ENCODE measurements around the gene DNAJC22.
A peak's percentile ranks its signal among the peaks of the same experiment; 100 is the strongest.
"Not testable (repeated sequence)": the region's sequence is repeated elsewhere in the genome, so short reads cannot be mapped to it uniquely, and the experiment has no call there.

Gene DNAJC22

DNA sequence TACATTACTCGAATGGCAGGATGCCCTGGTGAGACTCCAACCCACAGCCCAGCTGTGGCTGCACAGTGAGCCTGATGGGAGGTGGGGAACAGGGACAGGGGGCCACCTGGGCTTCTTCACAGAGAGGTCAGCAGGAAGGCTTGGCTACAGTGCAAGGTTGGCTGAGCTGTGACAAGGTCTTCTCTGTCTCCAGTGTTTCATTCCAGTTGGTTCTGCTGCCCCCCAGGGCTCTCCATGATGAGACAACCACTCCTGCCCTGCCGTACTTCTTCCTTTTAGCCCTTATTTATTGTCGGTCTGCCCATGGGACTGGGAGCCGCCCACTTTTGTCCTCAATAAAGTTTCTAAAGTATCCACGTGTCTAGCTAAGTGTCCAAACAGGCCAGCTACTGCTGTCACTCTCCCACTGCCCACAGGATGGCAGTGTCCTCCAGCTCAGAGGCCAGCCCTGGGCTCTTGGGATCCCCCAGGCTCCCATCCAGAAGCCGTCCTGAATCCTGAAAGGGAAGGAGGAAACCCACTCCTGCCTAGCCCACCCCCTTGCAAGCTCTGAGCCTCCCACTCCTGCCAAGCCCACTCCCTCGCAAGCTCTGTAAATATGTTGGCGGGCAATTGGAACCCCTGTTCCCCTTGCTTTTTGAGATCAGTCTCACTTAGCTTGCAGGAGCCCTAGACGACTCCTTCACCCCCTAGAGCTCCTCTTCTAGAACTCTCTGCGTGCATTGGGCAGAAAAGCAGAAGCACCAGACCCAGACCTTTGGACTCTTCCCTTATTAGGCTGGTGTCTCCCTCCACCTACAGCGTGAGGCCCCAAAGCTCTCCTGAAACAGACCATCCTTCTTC, 15.1 kb upstream of the DNAJC22 start:
- DNase-seq, result peak; percentile 35

DNA sequence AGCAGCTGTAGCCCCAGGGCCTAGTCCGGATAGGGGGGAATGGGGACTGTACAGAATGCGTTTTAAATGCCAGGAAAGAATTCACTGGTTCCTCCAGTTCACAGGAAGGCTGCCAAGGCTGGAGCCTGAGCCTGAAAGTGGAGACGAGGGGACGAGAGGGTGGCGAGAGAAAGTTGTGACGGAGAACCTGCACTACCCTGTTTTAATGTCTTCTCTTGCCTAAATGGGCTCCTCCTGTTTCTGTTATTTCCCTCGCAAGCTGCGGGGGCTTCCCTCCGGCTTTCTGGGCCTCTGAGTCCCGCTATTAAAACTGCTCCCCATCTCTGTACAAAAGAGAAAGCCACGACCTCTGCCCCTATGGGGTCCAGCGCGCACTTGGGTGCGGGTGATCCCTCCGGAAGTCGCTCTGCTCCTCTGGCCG, 14.2 kb upstream of the DNAJC22 start:
- DNase-seq, result no peak

DNA sequence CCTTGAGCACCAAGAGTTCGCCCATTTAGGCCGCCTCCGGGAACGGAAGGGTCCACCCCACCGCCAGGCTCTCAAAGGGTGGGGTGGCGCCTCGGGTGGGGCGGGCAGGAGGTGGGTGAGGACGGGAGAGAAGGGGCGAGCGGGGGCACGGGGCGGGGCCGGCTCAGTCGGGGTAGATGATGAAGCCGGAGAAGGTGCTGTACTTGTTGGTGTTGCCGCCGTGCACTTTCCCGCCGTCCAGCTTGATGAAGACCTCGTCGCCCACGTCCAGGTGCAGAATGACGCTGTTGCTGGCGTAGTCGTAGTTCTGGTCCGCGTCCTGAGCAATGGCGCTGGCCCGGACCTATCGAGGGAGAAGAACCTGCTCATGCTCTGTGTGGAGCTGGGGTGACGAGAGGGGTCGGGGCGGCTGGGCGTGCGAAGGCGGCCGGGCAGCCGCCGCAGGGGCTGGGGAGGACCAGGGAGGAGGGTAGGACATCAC, 13.8 kb upstream of the DNAJC22 start:
- DNase-seq, result no peak

DNA sequence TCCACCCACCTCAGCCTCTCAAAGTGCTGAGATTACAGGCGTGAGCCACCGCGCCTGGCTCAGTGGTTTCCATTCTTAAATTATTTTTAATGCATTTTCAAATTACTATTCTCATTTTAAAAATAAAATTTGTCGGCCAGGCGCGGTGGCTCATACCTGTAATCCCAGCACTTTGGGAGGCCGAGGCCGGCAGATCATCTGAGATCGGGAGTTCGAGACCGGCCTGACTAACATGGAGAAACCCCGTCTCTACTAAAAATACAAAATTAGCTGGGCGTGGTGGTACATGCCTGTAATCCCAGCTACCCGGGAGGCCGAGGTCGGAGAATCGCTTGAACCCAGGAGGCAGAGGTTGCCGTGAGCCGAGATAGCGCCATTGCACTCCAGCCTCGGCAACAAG, 12.9 kb upstream of the DNAJC22 start:
- DNase-seq, result not testable (repeated sequence)

DNA sequence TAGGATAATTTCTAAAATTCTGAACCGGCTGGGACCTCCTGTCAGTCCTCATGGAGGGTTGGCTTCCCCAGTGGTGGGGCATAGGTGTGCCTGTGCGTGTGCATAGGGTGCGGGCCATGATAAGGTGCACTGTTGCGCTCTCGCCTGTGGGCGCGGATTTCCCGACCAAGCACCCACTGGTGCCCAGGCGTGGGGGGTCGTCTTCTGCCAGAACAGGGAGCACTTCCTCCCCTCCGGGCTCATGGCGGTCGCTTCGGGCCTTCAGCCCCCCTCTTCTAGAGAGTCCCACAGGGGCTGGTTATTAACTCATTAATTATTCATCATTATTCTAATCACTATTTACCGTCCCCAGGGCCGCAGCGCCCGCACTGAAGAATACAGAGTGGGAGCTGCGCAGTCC, 12.5 kb upstream of the DNAJC22 start:
- DNase-seq, result no peak

DNA sequence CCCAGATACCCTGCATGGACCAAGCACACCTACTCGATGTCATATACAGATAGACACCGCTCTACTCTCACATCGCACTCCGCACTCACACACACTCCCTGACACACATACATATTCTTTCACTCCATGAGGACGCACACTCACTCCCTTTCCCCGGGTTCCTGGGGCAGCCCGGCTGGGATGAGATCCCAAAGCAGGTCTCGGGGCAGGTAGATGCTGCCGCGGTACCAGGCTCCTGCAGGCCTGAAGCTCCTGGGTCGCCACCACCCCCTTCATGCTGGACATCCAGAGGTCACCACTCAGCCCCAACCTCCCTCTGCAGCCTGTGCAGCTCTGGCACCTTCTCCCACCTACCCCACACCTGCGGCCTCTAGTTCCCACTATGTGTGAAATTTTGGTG, 12.0 kb upstream of the DNAJC22 start:
- DNase-seq, result no peak

DNA sequence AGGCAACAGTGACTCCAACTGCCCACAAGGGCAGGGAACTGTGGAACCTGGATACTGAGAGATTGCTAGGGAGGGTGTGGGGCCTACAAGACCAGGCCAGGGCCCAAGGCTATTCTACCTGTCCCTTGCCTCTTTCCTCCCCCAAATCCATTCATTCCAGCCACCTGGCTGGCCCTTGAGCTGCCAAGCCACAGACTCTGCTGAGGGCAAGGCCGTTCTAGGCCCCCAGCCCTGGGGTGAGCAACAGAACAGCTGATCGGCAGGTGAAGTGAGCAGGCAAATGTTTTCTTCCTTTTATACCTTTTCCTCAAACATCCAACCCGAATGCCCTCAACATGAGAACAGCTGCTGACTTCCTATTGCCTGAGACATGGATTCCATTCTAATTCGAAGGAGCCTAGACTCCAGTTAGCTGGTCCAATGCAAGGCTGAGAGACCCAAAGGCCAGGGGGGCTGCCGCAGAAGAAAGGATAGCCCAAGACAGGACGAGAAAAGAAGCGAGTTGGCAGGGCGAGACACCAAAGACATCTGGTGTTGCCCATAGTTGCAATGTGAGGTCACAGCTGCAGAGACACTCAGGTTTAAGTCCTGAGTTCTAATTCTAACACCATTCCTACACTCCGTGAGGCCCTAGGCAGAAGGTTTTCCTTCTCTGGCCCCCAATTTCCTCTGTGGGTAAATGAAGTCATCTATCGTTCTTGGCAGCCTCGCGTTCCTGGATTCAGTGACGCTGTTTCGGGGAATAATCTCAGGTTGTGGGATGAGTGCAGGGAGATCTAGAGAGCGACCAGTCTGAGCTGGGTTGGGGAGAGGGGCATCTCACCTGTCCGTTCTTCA, 11.4 kb upstream of the DNAJC22 start:
- DNase-seq, result no peak

DNA sequence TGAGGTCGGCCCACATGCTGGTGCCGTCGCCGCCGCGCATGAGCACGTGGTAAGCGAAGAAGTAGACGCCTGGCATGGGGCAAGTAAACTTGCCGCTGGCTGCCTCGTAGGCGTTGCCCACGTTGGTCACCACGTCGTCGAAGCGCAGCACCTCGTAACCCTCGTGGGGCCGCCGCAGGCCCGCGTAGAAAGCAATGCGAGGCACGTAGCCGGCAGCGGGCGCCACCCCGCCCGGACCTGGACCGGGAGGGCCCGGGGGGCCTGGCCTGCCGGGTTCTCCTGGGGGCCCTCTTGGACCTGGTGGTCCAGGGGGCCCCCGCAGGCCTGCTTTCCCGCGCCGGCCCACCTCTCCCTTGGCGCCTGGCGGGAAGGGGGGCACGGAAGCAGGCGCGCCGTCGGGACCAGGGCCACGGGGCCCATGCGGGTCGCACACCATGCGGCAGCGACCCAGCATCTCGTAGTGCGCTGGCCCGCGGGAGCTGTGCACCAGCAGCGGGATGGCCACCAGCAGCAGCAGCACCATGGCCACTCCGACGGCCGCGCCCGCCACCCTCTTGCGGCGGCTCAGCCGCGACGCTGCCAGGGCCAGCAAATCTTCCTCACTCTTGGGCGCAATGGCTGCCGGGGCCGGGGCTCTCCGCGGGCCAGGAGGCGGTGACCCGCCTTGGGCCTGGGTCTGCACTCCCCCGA, 10.6 kb upstream of the DNAJC22 start:
- no peak for DNase-seq

DNA sequence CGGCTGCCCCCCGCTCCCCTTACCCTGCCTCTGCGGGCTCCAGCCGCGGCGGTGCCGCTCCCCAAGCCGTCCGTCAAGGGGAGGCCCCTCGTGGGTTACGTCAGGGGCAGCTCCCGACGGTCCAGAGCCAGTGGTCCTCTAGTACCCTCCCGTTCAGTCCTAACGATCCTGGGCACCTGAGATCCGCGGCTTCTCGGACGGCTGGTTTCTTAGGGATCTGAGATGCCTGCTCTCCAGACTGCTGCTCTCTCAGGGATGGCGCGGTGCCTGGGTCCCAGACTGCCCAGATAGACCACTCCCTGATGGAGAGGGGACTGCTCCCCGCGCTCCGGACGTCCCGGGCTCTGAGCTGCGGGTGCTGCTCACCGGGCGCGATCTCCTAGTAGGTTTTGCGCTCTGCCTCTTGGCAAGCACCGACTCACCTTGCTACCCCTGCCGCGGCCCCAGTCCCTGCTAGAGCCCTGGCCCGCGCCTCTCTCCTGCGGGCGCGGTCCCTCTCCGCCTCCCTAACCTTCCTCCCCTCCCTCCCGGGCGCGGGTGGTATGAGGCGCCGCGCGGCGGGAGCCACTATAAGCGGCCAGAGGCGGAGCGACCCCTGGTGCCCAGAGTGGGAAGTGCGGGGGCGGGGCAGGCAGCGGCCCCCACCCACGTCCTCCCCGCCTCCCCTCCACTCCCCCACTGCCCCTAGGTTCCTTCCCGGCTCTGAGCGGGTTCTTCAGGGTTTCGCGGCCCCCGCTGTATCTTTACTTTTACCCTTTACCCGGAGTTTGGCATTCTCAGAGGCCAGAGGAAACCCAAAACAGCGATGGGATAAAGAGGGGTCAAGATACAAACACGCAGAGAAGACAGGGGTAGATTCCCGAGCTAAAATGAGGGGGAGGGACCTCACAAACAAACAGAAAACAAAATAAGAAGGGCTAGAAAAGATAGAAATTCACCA, 9.8 kb upstream of the DNAJC22 start, which contains the start of gene C1QL4:
C1QL4 (minus strand) TSS at position 544 of the 940 bp plus-strand sequence. CDS start 711 bp downstream, outside the sequence.
- DNase-seq, result peak; percentile 72

DNA sequence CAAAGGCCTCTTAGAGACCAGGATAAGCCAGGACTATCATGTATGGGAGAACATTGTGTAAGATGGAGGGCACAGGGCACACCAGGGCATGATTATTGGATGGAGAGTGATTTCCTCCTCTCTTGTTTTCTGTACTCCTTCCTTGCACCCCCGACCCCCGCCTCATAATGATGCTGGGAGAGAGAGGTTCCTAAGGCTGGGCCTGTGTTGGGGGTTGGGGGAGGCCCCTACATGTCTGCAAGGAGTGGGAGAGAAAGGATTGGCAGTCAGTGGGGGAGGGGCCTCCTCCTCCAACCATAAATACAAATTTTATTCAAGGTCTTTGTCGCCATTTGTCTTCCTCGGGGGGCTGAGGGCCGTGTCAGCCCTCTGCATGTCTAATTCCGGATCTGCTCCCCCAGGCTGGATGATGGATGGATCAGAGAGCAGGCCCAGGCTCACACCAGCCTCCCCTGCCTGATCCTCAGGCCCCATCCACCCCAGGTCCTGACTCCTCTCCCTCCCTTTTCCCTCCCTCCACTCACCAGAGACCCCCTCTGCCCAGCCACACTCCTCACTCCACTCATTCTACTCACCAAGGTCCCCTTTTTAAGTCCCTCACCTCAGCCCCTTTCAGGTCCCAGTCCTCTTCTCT, 7.7 kb upstream of the DNAJC22 start:
- DNase-seq, result no peak

DNA sequence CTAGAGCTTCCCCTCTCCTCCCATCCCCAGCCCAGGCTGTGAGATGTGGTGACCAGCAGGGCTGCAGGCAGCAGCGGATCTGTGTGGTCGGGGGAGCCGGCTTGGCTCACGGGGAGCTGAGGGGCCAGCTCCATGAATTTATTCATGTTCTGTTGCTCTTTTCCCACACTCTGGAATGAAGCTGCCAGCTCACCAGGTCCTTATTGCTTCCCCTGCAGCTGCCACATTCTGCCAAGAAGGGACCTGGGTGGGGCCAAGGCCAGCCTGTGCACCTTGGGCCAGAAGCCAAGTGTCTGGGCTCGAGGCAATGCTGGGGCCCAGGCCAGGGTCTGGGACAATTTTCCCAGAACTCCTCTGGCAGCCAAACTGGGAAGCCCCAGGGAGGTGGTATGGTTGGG, 7.2 kb upstream of the DNAJC22 start:
- no peak for DNase-seq

DNA sequence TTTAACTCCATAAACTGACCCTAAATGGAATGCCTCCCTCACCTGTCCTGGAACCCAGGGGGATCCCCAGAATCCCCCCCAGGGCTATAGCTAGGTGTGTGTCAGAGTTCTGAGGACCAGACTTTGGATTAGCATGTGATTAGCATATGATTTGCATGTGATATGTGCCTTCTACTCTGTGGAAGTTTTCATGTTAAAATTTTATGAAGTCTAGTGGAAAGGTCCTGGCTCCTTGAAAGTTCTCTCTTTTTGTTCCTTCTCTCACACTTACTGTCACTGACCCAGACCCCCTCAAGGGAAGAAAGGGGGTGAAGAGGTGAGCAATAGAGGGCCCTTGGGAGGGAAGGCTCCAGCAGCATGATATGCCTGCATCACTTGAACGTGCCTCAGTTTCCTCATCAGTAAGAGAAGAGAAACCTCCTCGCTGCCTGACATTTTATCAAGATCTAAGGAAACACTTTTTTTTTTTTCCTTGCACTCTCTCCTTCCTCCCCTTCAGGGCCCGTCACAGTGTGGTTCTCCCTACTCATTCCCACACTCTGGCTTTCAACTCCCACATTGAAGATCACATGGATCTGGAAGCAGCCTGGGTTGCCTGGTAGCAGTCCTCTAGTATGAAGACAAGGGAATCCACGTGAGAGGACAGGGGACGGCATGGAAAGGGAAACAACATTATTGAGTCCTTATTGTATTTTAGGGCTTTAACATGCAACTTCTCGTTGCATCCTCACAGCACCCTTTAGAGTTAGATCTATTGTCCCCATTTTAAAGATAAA, 6.4 kb upstream of the DNAJC22 start:
- DNase-seq, result no peak

DNA sequence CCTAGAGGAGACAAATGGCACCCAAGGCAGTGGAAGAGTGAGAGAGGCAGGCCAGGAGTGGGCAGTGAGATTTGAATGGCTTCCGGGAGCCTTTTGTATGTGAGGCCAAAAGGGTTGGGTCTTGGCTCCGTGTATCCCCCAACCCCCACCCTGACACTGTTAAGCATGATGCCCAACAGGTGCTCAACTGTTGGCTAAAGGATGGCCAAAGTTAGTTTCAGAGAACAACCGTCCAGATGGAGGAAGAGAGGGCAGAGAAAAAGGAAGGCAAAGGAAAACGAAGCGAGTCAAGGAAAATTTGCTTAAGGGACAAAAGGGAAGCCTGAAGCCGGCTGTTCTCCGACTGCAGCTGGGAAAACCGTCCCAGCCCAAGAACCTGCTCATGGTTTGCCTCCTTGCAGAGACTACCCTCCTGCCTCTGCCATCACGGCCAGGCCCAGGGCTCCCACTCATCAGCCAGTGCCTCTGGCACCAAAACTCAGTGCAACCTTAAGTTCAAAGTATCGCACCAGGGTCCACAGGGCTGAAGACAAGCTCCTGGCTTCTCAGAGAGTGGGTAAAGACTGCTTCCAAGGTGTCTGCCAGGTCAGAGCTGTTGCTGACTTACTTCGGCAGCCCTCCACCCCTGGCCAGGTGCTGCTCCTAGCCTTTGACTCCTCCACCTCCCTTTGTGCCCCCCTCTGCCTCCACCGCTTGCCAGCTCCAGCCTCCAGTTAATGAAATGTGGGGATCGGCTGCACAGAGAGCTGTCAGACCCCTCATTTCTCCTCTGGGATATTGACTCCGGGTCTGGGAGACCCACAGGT, 5.5 kb upstream of the DNAJC22 start:
- no peak for DNase-seq

DNA sequence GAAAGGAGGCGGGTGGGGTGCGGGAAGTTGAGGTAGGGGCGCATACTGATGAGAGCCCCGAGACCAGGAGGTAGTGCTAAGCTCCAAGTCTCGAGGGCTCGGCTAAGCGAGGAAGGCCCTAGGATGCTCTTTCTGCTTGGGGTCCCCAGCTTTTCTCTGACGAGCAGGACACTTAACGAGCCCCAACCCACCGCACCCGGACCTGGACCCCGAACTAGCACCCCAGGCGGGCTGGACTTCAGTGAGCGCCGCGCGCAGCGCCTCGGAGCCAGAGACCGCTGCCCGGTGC, 5.0 kb upstream of the DNAJC22 start:
- DNase-seq, result no peak

DNA sequence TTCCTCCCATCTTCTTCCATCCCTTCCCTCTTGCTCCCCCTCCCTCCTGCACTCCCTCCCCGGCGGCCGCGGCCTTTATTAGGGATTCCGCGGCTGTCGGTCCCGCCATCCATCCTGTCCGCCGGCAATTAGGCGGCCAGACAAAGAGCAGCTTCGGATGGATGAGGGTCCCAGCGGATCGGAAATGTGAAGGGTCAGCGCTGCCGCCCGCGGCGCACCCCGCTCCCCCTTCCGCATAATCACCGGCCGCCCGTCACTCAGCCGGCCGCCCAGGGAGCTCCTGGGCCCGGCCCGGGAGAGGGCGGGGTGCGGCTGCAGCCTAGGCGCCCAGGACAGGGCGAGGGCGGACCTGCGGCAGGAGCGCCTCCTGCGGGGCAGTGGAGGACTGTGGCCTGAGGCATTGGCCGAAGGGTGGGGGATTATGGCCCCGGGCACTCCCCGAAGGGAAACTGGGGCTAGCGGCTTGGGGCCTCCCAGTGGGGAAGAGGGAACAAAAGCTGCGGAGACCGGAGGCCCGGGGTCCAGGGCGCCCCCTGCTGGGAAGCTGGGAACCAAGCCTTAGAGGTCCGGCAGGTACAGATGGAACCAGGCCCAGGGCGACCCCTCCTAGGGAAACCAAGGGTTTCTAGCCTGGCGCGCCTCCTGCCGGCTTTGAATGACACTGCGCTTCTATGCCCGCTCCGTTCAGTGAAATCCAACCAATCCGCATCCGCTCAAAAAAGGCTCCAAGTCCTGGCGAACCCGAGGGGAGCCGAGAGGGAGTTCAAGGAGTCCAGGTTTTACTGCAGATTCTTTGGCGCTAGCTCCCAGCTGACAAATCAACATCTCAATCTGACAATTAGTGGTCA, 4.4 kb upstream of the DNAJC22 start:
- DNase-seq, result peak; percentile 71

DNA sequence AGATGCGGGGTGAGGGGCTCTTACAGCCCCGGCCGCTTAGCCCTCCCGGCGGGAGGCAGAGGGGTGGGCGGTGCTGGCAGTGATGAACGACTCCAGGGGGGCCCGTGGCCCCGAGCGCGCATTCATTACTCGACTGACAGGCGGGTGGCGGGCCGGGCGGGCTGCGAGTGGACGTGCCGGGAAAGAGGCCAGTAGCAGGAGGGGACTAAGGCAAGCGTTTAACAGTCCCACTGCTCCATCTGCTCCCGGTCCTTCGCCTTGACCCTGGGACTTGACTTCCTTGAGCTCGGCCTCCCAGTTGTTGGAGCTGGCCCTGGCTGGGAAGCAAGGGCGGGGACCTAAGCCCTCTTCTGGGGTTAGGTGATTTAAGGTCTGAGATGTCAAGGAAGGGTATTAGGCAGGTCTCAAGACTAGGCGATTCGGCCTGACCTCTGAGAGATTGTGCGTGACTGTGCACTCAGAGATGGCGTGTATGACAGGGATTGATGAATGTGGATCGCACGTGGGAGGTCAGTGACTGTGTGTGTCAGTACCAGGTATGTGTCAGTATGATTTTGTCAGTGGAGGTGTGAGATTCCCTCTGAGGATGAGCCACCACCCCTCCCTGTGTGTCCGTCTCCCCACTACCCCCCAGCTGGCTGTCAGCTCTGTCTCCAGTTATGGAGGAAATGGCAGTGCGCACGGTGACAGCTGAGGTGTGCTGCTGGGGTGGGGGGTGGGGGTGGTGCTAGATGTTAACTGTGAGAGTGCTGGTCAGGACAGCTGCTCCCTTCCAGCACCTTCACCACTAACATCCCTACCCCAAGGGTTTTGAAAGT, 3.6 kb upstream of the DNAJC22 start:
- DNase-seq, result peak; percentile 19

DNA sequence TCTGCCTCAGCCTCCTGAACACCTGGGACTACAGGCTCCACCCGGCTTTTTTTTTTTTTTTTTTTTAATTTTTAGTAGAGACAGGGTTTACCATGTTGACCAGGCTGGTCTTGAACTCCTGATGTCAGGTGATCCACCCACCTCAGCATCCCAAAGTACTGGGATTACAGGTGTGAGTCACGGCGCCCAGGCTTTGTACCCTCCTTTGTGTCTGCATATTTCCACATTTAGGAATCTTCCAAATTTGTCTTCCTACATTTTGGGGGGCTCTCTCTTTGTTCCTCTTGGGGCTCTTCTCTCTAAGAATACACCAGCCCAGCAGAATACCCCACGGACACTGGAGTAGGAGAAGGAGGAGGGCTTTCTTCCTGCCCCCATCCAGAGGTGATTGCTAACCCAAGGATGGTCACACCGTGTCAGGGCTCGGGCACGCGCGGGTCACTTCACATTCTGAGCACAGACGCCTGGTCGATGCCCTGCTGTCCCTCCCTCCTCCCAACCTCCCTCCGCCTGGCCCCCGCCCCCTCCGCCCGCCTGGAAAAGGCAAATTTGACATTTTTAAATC, 2.1 kb upstream of the DNAJC22 start:
- no peak for DNase-seq
